Neural progenitor cell (in vitro differentiated cells): ENCODE data around the gene UFSP1. TPM values are rescaled to one million over a fixed set of nuclear protein-coding genes. Genes with fewer than 3 reads are reported as not detected.
"Not testable (repeated sequence)": the region's sequence is repeated elsewhere in the genome, so short reads cannot be mapped to it uniquely, and the experiment has no call there.

Experiments
- DNase-seq: peaks from one replicate; pipeline ENCODE4 v3.0.0-alpha.2; 2016; ENCODE audit warnings: low spot score
- H2AFZ ChIP-seq: fragments of 200-600 bp; sonication (generic); replicated peaks from 2 replicates; pipeline ENCODE4 v1.6.1; 2016; ENCODE audit warnings: antibody characterized with exemption
- H3F3A ChIP-seq: fragments of 200-600 bp; sonication (generic); 2 replicates; pipeline ENCODE4 v1.6.1; 2016; ENCODE audit warnings: antibody characterized with exemption, low read depth
- H3K27ac ChIP-seq: fragments of 200-600 bp; sonication (generic); 2 replicates; pipeline ENCODE4 v1.5.1; 2016; ENCODE audit warnings: mild to moderate bottlenecking
- H3K27me3 ChIP-seq: fragments of 200-600 bp; sonication (generic); 2 replicates; pipeline ENCODE4 v1.6.1; 2016; ENCODE audit warnings: mild to moderate bottlenecking, moderate library complexity
- H3K36me3 ChIP-seq: fragments of 200-600 bp; sonication (generic); 2 replicates; pipeline ENCODE4 v1.5.1; 2016
- H3K4me1 ChIP-seq: fragments of 200-600 bp; sonication (generic); 2 replicates; pipeline ENCODE4 v1.6.1; 2016; ENCODE audit warnings: mixed run types
- H3K4me2 ChIP-seq: fragments of 200-600 bp; sonication (generic); 2 replicates; pipeline ENCODE4 v1.6.1; 2016
- H3K4me3 ChIP-seq: fragments of 200-600 bp; sonication (generic); 2 replicates; pipeline ENCODE4 v1.5.1; 2016
- H3K79me2 ChIP-seq: fragments of 200-600 bp; sonication (generic); 2 replicates; pipeline ENCODE4 v1.6.1; 2016; ENCODE audit warnings: low read depth
- H3K9ac ChIP-seq: fragments of 200-600 bp; sonication (generic); 2 replicates; pipeline ENCODE4 v1.6.1; 2016
- H3K9me3 ChIP-seq: fragments of 200-600 bp; sonication (generic); 2 replicates; pipeline ENCODE4 v1.5.1; 2016; ENCODE audit warnings: low read depth
- H4K20me1 ChIP-seq: fragments of 200-600 bp; sonication (generic); 2 replicates; pipeline ENCODE4 v1.6.1; 2016; ENCODE audit warnings: low read depth
- H3K27ac Mint-ChIP-seq: 3 replicates; pipeline ENCODE4 v1.8.0; 2021; ENCODE audit warnings: mixed read lengths
- H3K27me3 Mint-ChIP-seq: 2 replicates; pipeline ENCODE4 v1.8.0; 2022; ENCODE audit warnings: low read depth, mild to moderate bottlenecking, inconsistent platforms, moderate library complexity, mixed read lengths; ENCODE audit not compliant: insufficient read depth
- H3K36me3 Mint-ChIP-seq: 3 replicates; pipeline ENCODE4 v1.8.0; 2021; ENCODE audit warnings: mixed read lengths
- H3K4me1 Mint-ChIP-seq: 3 replicates; pipeline ENCODE4 v1.8.0; 2021; ENCODE audit warnings: mixed read lengths
- H3K4me3 Mint-ChIP-seq: 3 replicates; pipeline ENCODE4 v1.8.0; 2021; ENCODE audit warnings: mild to moderate bottlenecking, moderate library complexity, mixed read lengths
- H3K9me3 Mint-ChIP-seq: 3 replicates; pipeline ENCODE4 v1.8.0; 2020; ENCODE audit warnings: mixed read lengths
- EZH2 ChIP-seq: fragments of 200-600 bp; sonication (generic); IDR thresholded peaks from 2 replicates; pipeline ENCODE4 v1.6.1; 2017; ENCODE audit warnings: antibody characterized with exemption, mild to moderate bottlenecking, moderate library complexity
- EZH2phosphoT487 ChIP-seq: fragments of 200-600 bp; sonication (generic); IDR thresholded peaks from 2 replicates; pipeline ENCODE4 v1.6.1; 2017; ENCODE audit warnings: antibody characterized with exemption
- total RNA-seq: library from RNA; depleted of rRNA; stranded (reverse); fragments of >200 nt; gene quantifications from 2 replicates; pipeline ENCODE4 v1.2.3, GENCODE V29; 2015; ENCODE audit warnings: low replicate concordance
- TF ChIP-seq, protein P1 (sequence below): fragments of 200-600 bp; sonication (generic); IDR thresholded peaks from 2 replicates; pipeline ENCODE4 v1.5.1; 2017; ENCODE audit warnings: antibody characterized with exemption, mild to moderate bottlenecking

UFSP1 gene
- total RNA-seq, 1 donor from 2014 or later = not detected

GRCh38 chr7:100856871-100857282 is 32.6 kb downstream of the UFSP1 start:
- Mint-ChIP-seq H3K27me3 (peaks cover 2% of the 10 kb centered on the region), H3K9me3 (no peaks in the 10 kb centered on the region), H3K36me3 (peaks cover 3% of the 10 kb centered on the region), H3K27ac (no peak overlapping the region), H3K4me3 (no peak overlapping the region), H3K4me1 (peaks cover 5% of the 10 kb centered on the region)
- Histone ChIP-seq H3K36me3 (no peaks in the 10 kb centered on the region), H3K9ac (peak overlapping the region; percentile 45), H4K20me1 (peaks cover 6% of the 10 kb centered on the region), H2AFZ (no peak overlapping the region), H3F3A (peaks cover 3% of the 10 kb centered on the region), H3K79me2 (peaks cover 23% of the 10 kb centered on the region), H3K4me2 (no peak overlapping the region), H3K9me3 (no peaks in the 10 kb centered on the region), H3K4me3 (no peak overlapping the region), H3K4me1 (peaks cover 10% of the 10 kb centered on the region), H3K27ac (no peak overlapping the region), H3K27me3 (peaks cover 5% of the 10 kb centered on the region)
- peak; percentile 20 for DNase-seq
- TF ChIP-seq, protein P1, sequence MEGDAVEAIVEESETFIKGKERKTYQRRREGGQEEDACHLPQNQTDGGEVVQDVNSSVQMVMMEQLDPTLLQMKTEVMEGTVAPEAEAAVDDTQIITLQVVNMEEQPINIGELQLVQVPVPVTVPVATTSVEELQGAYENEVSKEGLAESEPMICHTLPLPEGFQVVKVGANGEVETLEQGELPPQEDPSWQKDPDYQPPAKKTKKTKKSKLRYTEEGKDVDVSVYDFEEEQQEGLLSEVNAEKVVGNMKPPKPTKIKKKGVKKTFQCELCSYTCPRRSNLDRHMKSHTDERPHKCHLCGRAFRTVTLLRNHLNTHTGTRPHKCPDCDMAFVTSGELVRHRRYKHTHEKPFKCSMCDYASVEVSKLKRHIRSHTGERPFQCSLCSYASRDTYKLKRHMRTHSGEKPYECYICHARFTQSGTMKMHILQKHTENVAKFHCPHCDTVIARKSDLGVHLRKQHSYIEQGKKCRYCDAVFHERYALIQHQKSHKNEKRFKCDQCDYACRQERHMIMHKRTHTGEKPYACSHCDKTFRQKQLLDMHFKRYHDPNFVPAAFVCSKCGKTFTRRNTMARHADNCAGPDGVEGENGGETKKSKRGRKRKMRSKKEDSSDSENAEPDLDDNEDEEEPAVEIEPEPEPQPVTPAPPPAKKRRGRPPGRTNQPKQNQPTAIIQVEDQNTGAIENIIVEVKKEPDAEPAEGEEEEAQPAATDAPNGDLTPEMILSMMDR = no peak
- TF ChIP-seq EZH2 = no peak
- TF ChIP-seq EZH2phosphoT487 = no peak

DNA sequence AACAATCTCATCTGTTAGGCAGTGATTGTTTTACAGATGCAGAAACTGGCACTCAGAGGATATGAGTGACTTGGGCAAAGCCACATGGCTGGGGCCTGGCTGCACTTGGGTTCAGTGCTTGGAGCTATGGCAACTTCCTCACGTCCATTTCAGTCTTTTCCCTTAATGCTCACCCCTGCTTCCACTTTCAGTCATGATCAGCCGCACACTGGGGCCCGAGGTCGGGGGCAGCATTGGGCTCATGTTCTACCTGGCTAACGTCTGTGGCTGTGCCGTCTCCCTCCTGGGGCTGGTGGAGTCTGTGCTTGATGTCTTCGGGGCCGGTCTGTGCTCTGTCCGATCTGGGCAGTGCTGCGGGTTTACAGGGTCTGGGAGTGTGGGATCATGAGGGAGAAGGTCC is 34.0 kb downstream of the UFSP1 start:
- Mint-ChIP-seq H3K4me3 (no peak overlapping the region), H3K27me3 (peaks cover 2% of the 10 kb centered on the region), H3K36me3 (peaks cover 3% of the 10 kb centered on the region), H3K4me1 (peaks cover 7% of the 10 kb centered on the region), H3K27ac (no peak overlapping the region), H3K9me3 (no peaks in the 10 kb centered on the region)
- H3K27ac ChIP-seq = no peak overlapping the region
- H3K36me3 ChIP-seq = no peaks in the 10 kb centered on the region
- H3K4me1 ChIP-seq = peaks cover 10% of the 10 kb centered on the region
- peaks cover 6% of the 10 kb centered on the region for H4K20me1 ChIP-seq
- TF ChIP-seq EZH2phosphoT487 (no peak), EZH2 (no peak)
- TF ChIP-seq, protein P1 = no peak
- H3K4me2 ChIP-seq = no peak overlapping the region
- no peak overlapping the region for H3K9ac ChIP-seq
- peaks cover 23% of the 10 kb centered on the region for H3K79me2 ChIP-seq
- H3K4me3 ChIP-seq = no peak overlapping the region
- DNase-seq = no peak
- no peaks in the 10 kb centered on the region for H3K9me3 ChIP-seq
- H3F3A ChIP-seq = peaks cover 3% of the 10 kb centered on the region
- no peak overlapping the region for H2AFZ ChIP-seq
- peaks cover 5% of the 10 kb centered on the region for H3K27me3 ChIP-seq

- H3K4me3 ChIP-seq, H3K27me3 ChIP-seq, H2AFZ ChIP-seq, H3F3A ChIP-seq, H3K9me3 ChIP-seq, H3K27me3 Mint-ChIP-seq, H3K36me3 Mint-ChIP-seq, H3K36me3 ChIP-seq, H3K27ac Mint-ChIP-seq, H4K20me1 ChIP-seq, H3K9ac ChIP-seq, H3K4me2 ChIP-seq, DNase-seq, H3K9me3 Mint-ChIP-seq, H3K27ac ChIP-seq, H3K4me1 Mint-ChIP-seq, H3K4me3 Mint-ChIP-seq: not testable (repeated sequence)
- Histone ChIP-seq H3K4me1 (peaks cover 10% of the 10 kb centered on the region), H3K79me2 (peaks cover 23% of the 10 kb centered on the region)
Observed at GRCh38 chr7:100854899-100855298, 34.6 kb downstream of the UFSP1 start.

GRCh38 chr7:100854146-100854895 is 35.2 kb downstream of the UFSP1 start:
- no peak overlapping the region for H3K27ac Mint-ChIP-seq
- no peaks in the 10 kb centered on the region for H3K36me3 ChIP-seq
- H3K9me3 ChIP-seq = no peaks in the 10 kb centered on the region
- no peak overlapping the region for H3K9ac ChIP-seq
- H3K27me3 ChIP-seq = peaks cover 5% of the 10 kb centered on the region
- peaks cover 5% of the 10 kb centered on the region for H3K27me3 Mint-ChIP-seq
- H3K79me2 ChIP-seq = peaks cover 23% of the 10 kb centered on the region
- H3K9me3 Mint-ChIP-seq = no peaks in the 10 kb centered on the region
- TF ChIP-seq EZH2 (no peak), EZH2phosphoT487 (no peak)
- TF ChIP-seq, protein P1 = no peak
- H3K36me3 Mint-ChIP-seq = no peaks in the 10 kb centered on the region
- H3K4me3 ChIP-seq = no peak overlapping the region
- H3K4me3 Mint-ChIP-seq = peak overlapping the region; percentile 24
- H3K4me1 ChIP-seq = peaks cover 10% of the 10 kb centered on the region
- no peak overlapping the region for H2AFZ ChIP-seq
- H3F3A ChIP-seq = peaks cover 3% of the 10 kb centered on the region
- no peak for DNase-seq
- H3K4me2 ChIP-seq = no peak overlapping the region
- H3K27ac ChIP-seq = no peak overlapping the region
- H3K4me1 Mint-ChIP-seq = peaks cover 7% of the 10 kb centered on the region
- H4K20me1 ChIP-seq = peaks cover 6% of the 10 kb centered on the region
